ENCODE data around the gene PIP. TPM values are rescaled to one million over a fixed set of nuclear protein-coding genes. Genes with fewer than 3 reads are reported as not detected.

Gene PIP
- total RNA-seq (2022; extraction: Qiagen RNA extraction), result 0.36 to 0.48 TPM (median 0.36 TPM) in 3 of 5 replicates, not detected in the others

GRCh38 chr7:143131781-143132180, at the start of gene PIP:
Gene PIP (plus strand): TSS chr7:143132077. CDS start chr7:143132117, 40 bp downstream.

GRCh38 chr7:143183024-143183423, 51.1 kb downstream of the PIP start, which contains the start of gene TAS2R39:
Gene TAS2R39 (plus strand): TSS chr7:143183419. CDS start chr7:143183419, 0 bp downstream.

Other genes with a start within 250 kb of the PIP start
- gene TRPV6, start 246.3 kb upstream of the PIP start, total RNA-seq (2022; extraction: Qiagen RNA extraction), result not detected in 5 replicates
- gene TRPV5, start 198.3 kb upstream of the PIP start, total RNA-seq (2022; extraction: Qiagen RNA extraction), result not detected in 5 replicates
- gene LLCFC1, start 192.6 kb upstream of the PIP start, total RNA-seq (2022; extraction: Qiagen RNA extraction), result not detected in 5 replicates
- not detected in 5 replicates for gene KEL, start 169.7 kb upstream of the PIP start, total RNA-seq (2022; extraction: Qiagen RNA extraction)
- not detected in 5 replicates for gene OR9A2, start 104.9 kb upstream of the PIP start, total RNA-seq (2022; extraction: Qiagen RNA extraction)
- gene OR6V1, start 79.7 kb upstream of the PIP start, total RNA-seq (2022; extraction: Qiagen RNA extraction), result not detected in 5 replicates
- gene TAS2R39, start 51.3 kb downstream of the PIP start, total RNA-seq (2022; extraction: Qiagen RNA extraction), result not detected in 5 replicates
- not detected in 5 replicates for gene TAS2R40, start 90.0 kb downstream of the PIP start, total RNA-seq (2022; extraction: Qiagen RNA extraction)
- 108 to 122 TPM (median 119 TPM) in 5 replicates for gene GSTK1, start 131.4 kb downstream of the PIP start, total RNA-seq (2022; extraction: Qiagen RNA extraction)
- 0.67 to 1.6 TPM (median 1.1 TPM) in 5 replicates for gene TMEM139, start 152.9 kb downstream of the PIP start, total RNA-seq (2022; extraction: Qiagen RNA extraction)
- gene CASP2, start 156.3 kb downstream of the PIP start, total RNA-seq (2022; extraction: Qiagen RNA extraction), result 17.0 to 21.8 TPM (median 19.6 TPM) in 5 replicates
- gene CLCN1, start 184.0 kb downstream of the PIP start, total RNA-seq (2022; extraction: Qiagen RNA extraction), result 0.05 to 0.37 TPM in 2 of 5 replicates, not detected in the others
- 0.27 to 0.49 TPM (median 0.43 TPM) in 5 replicates for gene FAM131B, start 230.6 kb downstream of the PIP start, total RNA-seq (2022; extraction: Qiagen RNA extraction)
- gene ZYX, start 249.3 kb downstream of the PIP start, total RNA-seq (2022; extraction: Qiagen RNA extraction), result 160 to 188 TPM (median 183 TPM) in 5 replicates

Data from A549 treated with Mapracorat at 1 μM for 4 hours (cell line).